Panc1 (cell line): ENCODE data around the gene SFTPD. TPM values are rescaled to one million over a fixed set of nuclear protein-coding genes. Genes with fewer than 3 reads are reported as not detected.

Experiments used
- ATAC-seq: fragments of 200-7000 bp; cut with Tn5 transposase; 2 replicates; pipeline ENCODE4 v1.9.1; 2020; ENCODE audit warnings: mild to moderate bottlenecking, moderate library complexity
- BruUV-seq: library from RNA; stranded (reverse); fragments of 400-500 nt; replicated peaks from 2 replicates; lab custom pipeline; 2021; lab: Mats Ljungman, UMichigan
- CTCF ChIA-PET: fragments of 300-600 bp; sonication (Branson Sonifier 250); formaldehyde crosslinking; loops from one replicate; lab custom pipeline; 2022; ENCODE audit warnings: antibody characterized with exemption; lab: Charles Lee
- POLR2A ChIA-PET: fragments of 300-600 bp; sonication (Branson Sonifier 250); formaldehyde crosslinking; loops from one replicate; lab custom pipeline; 2022; ENCODE audit warnings: antibody characterized with exemption; lab: Charles Lee
- DNase-seq: peaks from one replicate; pipeline ENCODE4 v3.0.0-alpha.2; 2010; ENCODE audit warnings: low read depth, low spot score
- H3K27ac ChIP-seq: 2 replicates; pipeline ENCODE4 v1.5.1; 2011; ENCODE audit warnings: mild to moderate bottlenecking, low read length, inconsistent platforms
- H3K27me3 ChIP-seq: fragments of 200-500 bp; sonication (Bioruptor generic); 2 replicates; pipeline ENCODE4 v1.6.0; 2014; ENCODE audit warnings: low read length, inconsistent platforms; ENCODE audit not compliant: control insufficient read depth, insufficient read depth
- H3K36me3 ChIP-seq: fragments of 200-500 bp; sonication (Bioruptor generic); 2 replicates; pipeline ENCODE4 v1.5.1; 2014; ENCODE audit warnings: inconsistent platforms, mild to moderate bottlenecking, low read length, moderate library complexity; ENCODE audit not compliant: control insufficient read depth, insufficient read depth
- H3K4me1 ChIP-seq: 2 replicates; pipeline ENCODE4 v1.5.1; 2011; ENCODE audit warnings: inconsistent platforms, mild to moderate bottlenecking, low read length, moderate library complexity; ENCODE audit not compliant: control insufficient read depth, insufficient read depth
- H3K4me3 ChIP-seq, 2 experiments: 2 replicates each; pipeline ENCODE4 v1.5.1; 2011 to 2012; ENCODE audit warnings: low read depth in 2 of 2, low read length in 2 of 2, mild to moderate bottlenecking in 2 of 2, inconsistent platforms in 1 of 2, moderate library complexity in 1 of 2
- H3K9me3 ChIP-seq: fragments of 200-500 bp; sonication (Bioruptor generic); 2 replicates; pipeline ENCODE4 v1.5.1; 2014; ENCODE audit warnings: low read depth, mild to moderate bottlenecking, inconsistent platforms, low read length, moderate library complexity; ENCODE audit not compliant: control insufficient read depth, insufficient read depth
- POLR2AphosphoS5 ChIP-seq: IDR thresholded peaks from 2 replicates; pipeline ENCODE4 v1.6.1; 2012; ENCODE audit warnings: mild to moderate bottlenecking, low read depth, low read length, moderate library complexity
- SIN3A ChIP-seq: IDR thresholded peaks from 2 replicates; pipeline ENCODE4 v1.6.1; 2012; ENCODE audit warnings: low read depth, mild to moderate bottlenecking, low read length, moderate library complexity, borderline replicate concordance; ENCODE audit not compliant: insufficient read depth
- TCF7L2 ChIP-seq: IDR thresholded peaks from 2 replicates; pipeline ENCODE4 v1.6.1; 2011; ENCODE audit warnings: mild to moderate bottlenecking, low read depth, low read length, inconsistent platforms
- in situ Hi-C: cut with HindIII; loops from 2 replicates; pipeline ENCODE4 v1.10.0; 2016; ENCODE audit warnings: low sequenced_read_pairs, low pct_unique_long_range_greater_than_20kb
- intact Hi-C: fragments of 100-400 bp; cut with micrococcal nuclease; formaldehyde crosslinking; loops from one replicate; pipeline ENCODE4 v1.10.0; 2022; ENCODE audit not compliant: unreplicated experiment
- total RNA-seq: library from RNA; stranded (reverse); gene quantifications from one replicate; pipeline ENCODE4 v1.2.1, GENCODE V29; 2021; ENCODE audit not compliant: unreplicated experiment
- TF ChIP-seq, protein P1 (sequence below): fragments of 450-650 bp; IDR thresholded peaks from 2 replicates; pipeline ENCODE4 v1.5.1; 2017; ENCODE audit warnings: mild to moderate bottlenecking
- TF ChIP-seq, protein P2 (sequence below), 2 experiments: IDR thresholded peaks; 2 replicates each; pipeline ENCODE4 v1.6.1; 2011 to 2012; ENCODE audit warnings: low read depth in 2 of 2, control low read depth in 1 of 2, low read length in 1 of 2, mild to moderate bottlenecking in 1 of 2, moderate library complexity in 1 of 2; ENCODE audit not compliant: insufficient read depth in 1 of 2

SFTPD gene
- total RNA-seq, 1 experiment from 2014 or later: 0.36 TPM

DNA sequence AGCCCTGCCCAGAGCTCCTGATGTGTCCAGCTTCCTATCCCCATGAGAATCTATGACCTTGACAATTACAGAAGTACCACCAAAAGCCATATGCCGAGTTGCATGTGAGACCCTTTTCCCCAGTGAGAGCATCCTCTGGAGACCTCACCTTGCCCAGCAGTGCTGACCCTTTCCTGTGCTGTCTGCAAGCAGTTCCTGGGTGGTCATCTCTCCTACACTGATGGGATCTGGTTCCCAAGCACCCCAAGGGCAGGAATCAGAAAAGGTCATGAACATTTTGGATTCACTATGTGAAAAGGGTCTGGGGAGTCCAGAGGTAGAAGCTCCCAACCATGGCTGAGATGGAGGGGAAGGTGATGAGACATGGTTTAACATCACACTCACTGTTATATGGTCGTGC, 18.2 kb downstream of the SFTPD start:
- ATAC-seq (no peak), DNase-seq (no peak)
- Histone ChIP-seq H3K36me3 (no peaks in the 10 kb centered on the region), H3K4me1 (no peaks in the 10 kb centered on the region), H3K27ac (no peak overlapping the region), H3K4me3 (no peak overlapping the region), H3K9me3 (no peaks in the 10 kb centered on the region), H3K27me3 (peaks cover 22% of the 10 kb centered on the region)
- TF ChIP-seq, protein P1, sequence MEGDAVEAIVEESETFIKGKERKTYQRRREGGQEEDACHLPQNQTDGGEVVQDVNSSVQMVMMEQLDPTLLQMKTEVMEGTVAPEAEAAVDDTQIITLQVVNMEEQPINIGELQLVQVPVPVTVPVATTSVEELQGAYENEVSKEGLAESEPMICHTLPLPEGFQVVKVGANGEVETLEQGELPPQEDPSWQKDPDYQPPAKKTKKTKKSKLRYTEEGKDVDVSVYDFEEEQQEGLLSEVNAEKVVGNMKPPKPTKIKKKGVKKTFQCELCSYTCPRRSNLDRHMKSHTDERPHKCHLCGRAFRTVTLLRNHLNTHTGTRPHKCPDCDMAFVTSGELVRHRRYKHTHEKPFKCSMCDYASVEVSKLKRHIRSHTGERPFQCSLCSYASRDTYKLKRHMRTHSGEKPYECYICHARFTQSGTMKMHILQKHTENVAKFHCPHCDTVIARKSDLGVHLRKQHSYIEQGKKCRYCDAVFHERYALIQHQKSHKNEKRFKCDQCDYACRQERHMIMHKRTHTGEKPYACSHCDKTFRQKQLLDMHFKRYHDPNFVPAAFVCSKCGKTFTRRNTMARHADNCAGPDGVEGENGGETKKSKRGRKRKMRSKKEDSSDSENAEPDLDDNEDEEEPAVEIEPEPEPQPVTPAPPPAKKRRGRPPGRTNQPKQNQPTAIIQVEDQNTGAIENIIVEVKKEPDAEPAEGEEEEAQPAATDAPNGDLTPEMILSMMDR: no peak
- BruUV-seq: no TSS peak
- CTCF ChIA-PET: no interaction called here
- in situ Hi-C loops: no loop called here
- intact Hi-C loops: loop anchor here (5.0 kb wide), 2 partner anchors 368 to 393 kb away; partner anchors contain the start of gene SFTPA2
- POLR2A ChIA-PET: no interaction called here

DNA sequence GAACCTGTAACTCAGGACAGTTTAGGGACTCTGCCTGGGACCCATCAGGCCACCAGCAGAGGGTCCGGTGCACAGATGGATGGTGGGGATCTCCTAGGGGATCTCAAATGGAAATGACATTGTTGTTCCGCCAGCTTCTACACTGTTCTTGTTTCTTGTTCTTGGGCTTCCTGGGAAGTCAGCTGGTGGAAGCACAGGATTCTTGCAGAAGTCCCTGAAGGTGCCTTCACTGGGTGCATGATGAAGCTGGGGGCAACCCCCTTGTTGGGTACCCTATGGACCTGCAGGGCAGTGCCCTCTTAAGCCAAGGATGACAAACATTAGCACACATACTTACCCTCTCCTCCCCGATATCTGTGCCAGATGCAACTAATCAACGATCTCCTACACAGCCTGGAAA, 18.6 kb downstream of the SFTPD start:
- ChIA-PET POLR2A (no interaction called here), CTCF (no interaction called here)
- Histone ChIP-seq H3K27me3 (peaks cover 21% of the 10 kb centered on the region), H3K36me3 (no peaks in the 10 kb centered on the region), H3K27ac (no peak overlapping the region), H3K4me3 (no peak overlapping the region), H3K9me3 (no peaks in the 10 kb centered on the region), H3K4me1 (no peaks in the 10 kb centered on the region)
- DNase-seq (no peak), ATAC-seq (no peak)
- TF ChIP-seq, protein P2, sequence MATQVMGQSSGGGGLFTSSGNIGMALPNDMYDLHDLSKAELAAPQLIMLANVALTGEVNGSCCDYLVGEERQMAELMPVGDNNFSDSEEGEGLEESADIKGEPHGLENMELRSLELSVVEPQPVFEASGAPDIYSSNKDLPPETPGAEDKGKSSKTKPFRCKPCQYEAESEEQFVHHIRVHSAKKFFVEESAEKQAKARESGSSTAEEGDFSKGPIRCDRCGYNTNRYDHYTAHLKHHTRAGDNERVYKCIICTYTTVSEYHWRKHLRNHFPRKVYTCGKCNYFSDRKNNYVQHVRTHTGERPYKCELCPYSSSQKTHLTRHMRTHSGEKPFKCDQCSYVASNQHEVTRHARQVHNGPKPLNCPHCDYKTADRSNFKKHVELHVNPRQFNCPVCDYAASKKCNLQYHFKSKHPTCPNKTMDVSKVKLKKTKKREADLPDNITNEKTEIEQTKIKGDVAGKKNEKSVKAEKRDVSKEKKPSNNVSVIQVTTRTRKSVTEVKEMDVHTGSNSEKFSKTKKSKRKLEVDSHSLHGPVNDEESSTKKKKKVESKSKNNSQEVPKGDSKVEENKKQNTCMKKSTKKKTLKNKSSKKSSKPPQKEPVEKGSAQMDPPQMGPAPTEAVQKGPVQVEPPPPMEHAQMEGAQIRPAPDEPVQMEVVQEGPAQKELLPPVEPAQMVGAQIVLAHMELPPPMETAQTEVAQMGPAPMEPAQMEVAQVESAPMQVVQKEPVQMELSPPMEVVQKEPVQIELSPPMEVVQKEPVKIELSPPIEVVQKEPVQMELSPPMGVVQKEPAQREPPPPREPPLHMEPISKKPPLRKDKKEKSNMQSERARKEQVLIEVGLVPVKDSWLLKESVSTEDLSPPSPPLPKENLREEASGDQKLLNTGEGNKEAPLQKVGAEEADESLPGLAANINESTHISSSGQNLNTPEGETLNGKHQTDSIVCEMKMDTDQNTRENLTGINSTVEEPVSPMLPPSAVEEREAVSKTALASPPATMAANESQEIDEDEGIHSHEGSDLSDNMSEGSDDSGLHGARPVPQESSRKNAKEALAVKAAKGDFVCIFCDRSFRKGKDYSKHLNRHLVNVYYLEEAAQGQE (IDR thresholded peaks at IDR 0.05; ENCODE audit: insufficient read depth in 1 of 2, low read depth in 2 of 2, low read length in 1 of 2): no peak
- TF ChIP-seq SIN3A (no peak), POLR2AphosphoS5 (no peak), TCF7L2 (no peak)
- TF ChIP-seq, protein P1: no peak
- BruUV-seq: no TSS peak
- intact Hi-C loops: loop anchor here (5.0 kb wide), 2 partner anchors 368 to 393 kb away; partner anchors contain the start of gene SFTPA2
- in situ Hi-C loops: no loop called here
